Activated naive CD8-positive, alpha-beta T cell treated with anti-CD3 and anti-CD28 coated beads, Interleukin-2, amount 50 U/mL, for 24 hours (primary cell): ENCODE measurements around the gene KRT1.
"Not testable (repeated sequence)": the region's sequence is repeated elsewhere in the genome, so short reads cannot be mapped to it uniquely, and the experiment has no call there.

ENCODE experiments used
- ATAC-seq: fragments of 150-1000 bp; cut with Tn5 transposase; one replicate; pipeline ENCODE4 v1.10.0; 2021
- DNase-seq: peaks from one replicate; pipeline ENCODE4 v3.0.0; 2021
- H3K27ac Mint-ChIP-seq: one replicate; pipeline ENCODE4 v1.8.0; 2021; ENCODE audit warnings: mild to moderate bottlenecking, mixed read lengths
- H3K27me3 Mint-ChIP-seq: one replicate; pipeline ENCODE4 v1.8.0; 2021; ENCODE audit warnings: mixed read lengths
- H3K36me3 Mint-ChIP-seq: one replicate; pipeline ENCODE4 v1.8.0; 2021; ENCODE audit warnings: low read depth, mixed read lengths
- H3K4me1 Mint-ChIP-seq: one replicate; pipeline ENCODE4 v1.8.0; 2021; ENCODE audit warnings: mixed read lengths
- H3K4me3 Mint-ChIP-seq: one replicate; pipeline ENCODE4 v1.8.0; 2021; ENCODE audit warnings: mild to moderate bottlenecking, moderate library complexity, mixed read lengths
- H3K9me3 Mint-ChIP-seq: one replicate; pipeline ENCODE4 v1.8.0; 2021; ENCODE audit warnings: mixed read lengths

KRT1 gene

DNA sequence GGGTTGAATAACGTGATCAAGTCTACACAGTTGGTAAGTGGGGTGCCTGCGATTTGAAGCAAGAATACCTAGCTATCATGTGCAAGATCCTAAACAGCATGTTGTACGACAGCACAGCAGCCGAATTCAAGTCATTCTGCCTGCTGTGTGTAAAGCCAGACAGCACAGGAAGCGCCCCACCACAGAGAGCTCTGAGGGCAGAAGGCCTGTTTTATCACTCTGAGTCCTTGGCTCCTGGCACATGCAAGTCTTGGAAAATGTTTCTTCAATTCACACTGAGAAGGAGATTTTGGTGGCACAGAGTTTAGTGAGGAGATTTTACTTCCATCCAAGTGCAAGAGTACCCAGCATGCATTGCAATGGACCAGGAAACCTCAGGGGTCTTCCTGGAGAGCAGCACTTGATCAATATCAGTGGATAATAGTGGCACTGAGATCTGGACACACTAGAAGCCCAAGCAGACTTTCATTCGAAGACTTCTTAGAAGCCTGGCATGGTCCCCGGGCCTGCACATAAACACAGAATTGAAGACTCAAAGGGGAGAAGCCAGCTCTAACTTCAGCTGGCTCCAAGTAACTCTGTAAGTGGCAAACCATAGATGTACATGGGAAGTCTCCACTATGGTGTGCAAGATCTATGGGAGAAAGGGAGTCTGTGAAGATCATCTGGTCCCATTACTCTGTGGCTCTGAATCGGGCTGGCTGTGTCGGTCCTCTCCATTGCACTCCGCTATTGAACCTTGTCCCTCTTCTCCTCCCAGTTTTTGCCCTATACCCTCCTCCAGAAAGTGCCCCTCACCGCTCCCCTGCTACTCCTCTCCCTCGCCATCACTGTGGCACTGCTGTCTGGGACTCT, 1.5 kb upstream of the KRT1 start:
- Mint-ChIP-seq H3K4me1 (peaks cover 14% of the 10 kb centered on the region), H3K4me3 (no peak overlapping the region), H3K27ac (no peak overlapping the region), H3K36me3 (no peaks in the 10 kb centered on the region), H3K9me3 (no peaks in the 10 kb centered on the region), H3K27me3 (no peaks in the 10 kb centered on the region)
- ATAC-seq (peak; percentile 74), DNase-seq (peak; percentile 17)

DNA sequence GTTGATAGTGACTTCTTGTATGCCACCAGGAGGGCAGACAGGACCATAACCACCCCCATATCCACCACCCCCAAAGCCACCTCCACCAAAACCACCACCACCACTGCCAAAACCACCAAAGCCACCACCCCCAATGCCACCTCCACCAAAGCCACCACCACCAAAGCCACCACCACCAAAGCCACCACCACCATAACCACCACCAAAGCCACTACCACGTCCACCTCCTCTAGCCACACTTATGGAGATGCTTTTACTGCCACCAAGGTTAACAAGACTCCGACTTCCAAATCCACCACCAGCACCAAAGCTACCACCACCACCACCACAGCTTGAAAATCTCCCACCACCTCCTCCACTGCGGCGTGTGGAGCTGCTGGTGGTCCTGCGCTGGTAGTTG, 332 bp downstream of the KRT1 start:
- H3K27ac Mint-ChIP-seq, result no peak overlapping the region
- no peaks in the 10 kb centered on the region for H3K36me3 Mint-ChIP-seq
- peaks cover 14% of the 10 kb centered on the region for H3K4me1 Mint-ChIP-seq
- no peaks in the 10 kb centered on the region for H3K27me3 Mint-ChIP-seq
- ATAC-seq (no peak), DNase-seq (no peak)
- H3K9me3 Mint-ChIP-seq, result no peaks in the 10 kb centered on the region
- no peak overlapping the region for H3K4me3 Mint-ChIP-seq

DNA sequence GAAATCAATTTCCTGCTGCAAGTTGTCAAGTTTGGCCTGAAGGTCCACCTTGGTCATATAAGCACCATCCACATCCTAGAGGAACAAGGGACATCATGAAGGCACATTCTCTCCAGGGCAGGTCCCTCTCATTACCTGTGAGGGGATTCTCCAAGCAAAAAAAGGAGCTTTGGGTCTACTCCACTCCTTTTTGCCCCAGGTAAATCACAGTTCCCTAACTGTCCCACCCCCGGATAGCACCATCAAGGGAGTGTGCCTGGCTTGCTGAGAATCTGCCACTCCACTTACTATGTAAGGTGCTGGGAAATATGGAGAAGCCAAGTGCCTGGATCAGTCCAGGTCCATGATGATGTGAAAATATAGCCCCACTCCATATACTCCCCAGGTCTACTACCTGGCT, 2.5 kb downstream of the KRT1 start:
- H3K27me3 Mint-ChIP-seq, result no peaks in the 10 kb centered on the region
- H3K27ac Mint-ChIP-seq, result no peak overlapping the region
- DNase-seq (no peak), ATAC-seq (no peak)
- no peak overlapping the region for H3K4me3 Mint-ChIP-seq
- H3K4me1 Mint-ChIP-seq, result peaks cover 14% of the 10 kb centered on the region
- H3K9me3 Mint-ChIP-seq, result no peaks in the 10 kb centered on the region
- H3K36me3 Mint-ChIP-seq, result no peaks in the 10 kb centered on the region

DNA sequence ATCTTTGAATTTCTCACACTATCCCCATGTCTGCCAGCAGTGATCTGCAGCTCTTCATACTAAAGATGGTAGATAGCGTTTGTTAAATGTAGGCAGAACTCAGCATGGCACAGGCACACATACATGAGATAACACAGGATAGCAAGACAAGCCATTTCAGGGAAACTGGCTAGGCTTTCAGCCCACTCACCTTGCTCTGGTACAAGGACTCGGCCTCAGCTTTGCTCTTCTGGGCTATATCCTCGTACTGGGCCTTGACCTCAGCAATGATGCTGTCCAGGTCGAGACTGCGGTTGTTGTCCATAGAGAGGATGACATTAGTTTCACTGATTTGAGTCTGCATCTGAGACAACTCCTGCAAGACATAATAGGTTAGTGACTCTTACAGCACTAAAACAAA, 3.1 kb downstream of the KRT1 start:
- H3K4me3 Mint-ChIP-seq, result no peak overlapping the region
- H3K27me3 Mint-ChIP-seq, result no peaks in the 10 kb centered on the region
- H3K9me3 Mint-ChIP-seq, result no peaks in the 10 kb centered on the region
- H3K27ac Mint-ChIP-seq, result no peak overlapping the region
- DNase-seq (no peak), ATAC-seq (no peak)
- H3K4me1 Mint-ChIP-seq, result peaks cover 11% of the 10 kb centered on the region
- H3K36me3 Mint-ChIP-seq, result no peaks in the 10 kb centered on the region

DNA sequence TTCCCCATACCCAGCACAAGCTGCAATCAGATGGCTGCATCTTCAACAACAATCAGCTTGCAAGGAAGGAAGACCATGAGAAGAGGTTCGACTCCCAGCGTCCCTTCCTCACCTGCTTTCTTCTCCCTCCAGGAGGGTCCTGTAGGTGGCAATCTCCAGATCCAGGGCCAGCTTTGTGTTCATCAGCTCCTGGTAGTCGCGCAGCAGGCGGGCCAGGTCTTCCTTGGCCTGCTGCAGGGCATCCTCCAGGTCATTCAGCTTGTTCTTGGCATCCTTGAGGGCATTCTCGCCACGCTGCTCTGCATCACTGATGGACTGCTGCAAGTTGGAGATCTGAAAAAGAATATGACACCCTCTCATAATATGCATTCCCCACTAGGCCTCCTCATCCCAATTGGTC, 4.0 kb downstream of the KRT1 start:
- H3K9me3 Mint-ChIP-seq, result no peaks in the 10 kb centered on the region
- DNase-seq (no peak), ATAC-seq (no peak)
- H3K36me3 Mint-ChIP-seq, result no peaks in the 10 kb centered on the region
- no peak overlapping the region for H3K4me3 Mint-ChIP-seq
- peaks cover 4% of the 10 kb centered on the region for H3K4me1 Mint-ChIP-seq
- H3K27me3 Mint-ChIP-seq, result no peaks in the 10 kb centered on the region
- no peak overlapping the region for H3K27ac Mint-ChIP-seq

DNA sequence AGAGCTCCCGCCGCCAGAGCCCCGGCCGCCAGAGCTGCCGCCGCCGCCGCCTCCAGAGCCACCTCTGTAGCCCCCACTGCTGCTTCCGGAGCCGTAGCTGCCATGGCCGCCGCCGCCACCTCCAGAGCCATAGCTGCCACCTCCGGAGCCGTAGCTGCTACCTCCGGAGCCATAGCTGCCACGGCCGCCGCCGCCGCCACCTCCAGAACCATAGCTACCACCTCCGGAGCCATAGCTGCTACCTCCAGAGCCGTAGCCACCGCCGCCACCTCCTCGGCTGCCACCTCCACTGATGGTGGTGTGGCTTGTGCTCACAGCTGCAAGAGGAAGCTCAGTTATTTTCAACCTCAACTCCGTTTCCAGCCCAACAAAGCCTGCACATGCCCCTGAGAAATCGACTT, 4.9 kb downstream of the KRT1 start:
- DNase-seq (no peak), ATAC-seq (no peak)
- Mint-ChIP-seq H3K27me3 (no peaks in the 10 kb centered on the region), H3K4me3 (no peak overlapping the region), H3K4me1 (no peaks in the 10 kb centered on the region), H3K36me3 (no peaks in the 10 kb centered on the region), H3K27ac (no peak overlapping the region), H3K9me3 (no peaks in the 10 kb centered on the region)

DNA sequence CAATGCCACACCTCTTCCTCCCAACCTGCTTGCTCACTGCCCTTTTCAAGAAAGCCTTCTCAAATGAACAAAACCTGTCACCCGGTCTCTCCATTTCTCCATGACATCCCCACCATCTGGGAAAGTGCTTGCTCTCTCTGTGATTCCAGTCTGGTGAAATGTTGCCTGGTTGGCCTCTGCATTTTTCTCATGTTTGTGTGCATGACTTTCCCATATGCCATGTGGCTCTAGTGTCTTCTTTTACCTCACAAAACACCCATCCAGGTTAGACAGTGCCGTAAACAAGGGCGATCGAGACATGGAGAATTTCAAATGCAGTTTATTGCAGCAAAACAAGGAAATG, 5.8 kb downstream of the KRT1 start:
- ATAC-seq (no peak), DNase-seq (no peak)
- no peak overlapping the region for H3K4me3 Mint-ChIP-seq
- no peaks in the 10 kb centered on the region for H3K27me3 Mint-ChIP-seq
- no peaks in the 10 kb centered on the region for H3K36me3 Mint-ChIP-seq
- H3K27ac Mint-ChIP-seq, result no peak overlapping the region
- H3K4me1 Mint-ChIP-seq, result no peaks in the 10 kb centered on the region
- no peaks in the 10 kb centered on the region for H3K9me3 Mint-ChIP-seq

DNA sequence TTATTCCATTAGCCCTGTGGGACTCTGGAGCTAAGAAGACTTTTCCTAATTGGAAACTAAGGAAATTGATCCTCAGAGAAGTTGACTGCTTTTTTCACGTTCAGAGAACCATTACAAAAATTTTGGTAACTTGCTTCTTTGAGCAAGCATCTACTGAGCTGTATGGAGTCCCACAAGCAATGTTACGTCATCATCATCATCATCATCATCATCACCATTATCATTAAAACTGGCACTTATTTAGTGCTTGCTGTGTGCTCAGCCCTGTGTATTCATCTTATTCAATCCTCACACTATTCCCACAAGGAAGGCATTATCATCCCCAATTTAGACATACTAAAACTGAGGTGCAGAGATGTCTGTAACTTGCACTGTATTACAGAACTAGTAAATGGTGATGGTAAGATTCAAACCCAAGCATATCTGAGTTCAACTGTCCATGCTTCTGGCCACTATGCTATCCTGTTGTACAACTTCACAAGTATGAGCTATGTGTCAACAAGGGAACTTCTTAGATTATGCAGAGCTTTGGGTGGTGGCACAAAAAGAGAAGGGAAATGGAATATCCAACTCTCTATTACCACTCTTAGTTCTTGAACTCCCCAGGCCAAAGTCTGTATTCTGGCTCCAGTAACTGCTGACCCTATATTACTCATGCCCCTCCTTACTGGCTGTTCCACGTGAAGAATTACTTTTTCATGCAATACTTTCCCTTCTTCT, 6.3 kb downstream of the KRT1 start:
- Mint-ChIP-seq H3K4me1 (no peaks in the 10 kb centered on the region), H3K9me3 (no peaks in the 10 kb centered on the region), H3K27ac (no peak overlapping the region), H3K36me3 (no peaks in the 10 kb centered on the region), H3K4me3 (no peak overlapping the region), H3K27me3 (no peaks in the 10 kb centered on the region)
- DNase-seq (no peak), ATAC-seq (no peak)

DNA sequence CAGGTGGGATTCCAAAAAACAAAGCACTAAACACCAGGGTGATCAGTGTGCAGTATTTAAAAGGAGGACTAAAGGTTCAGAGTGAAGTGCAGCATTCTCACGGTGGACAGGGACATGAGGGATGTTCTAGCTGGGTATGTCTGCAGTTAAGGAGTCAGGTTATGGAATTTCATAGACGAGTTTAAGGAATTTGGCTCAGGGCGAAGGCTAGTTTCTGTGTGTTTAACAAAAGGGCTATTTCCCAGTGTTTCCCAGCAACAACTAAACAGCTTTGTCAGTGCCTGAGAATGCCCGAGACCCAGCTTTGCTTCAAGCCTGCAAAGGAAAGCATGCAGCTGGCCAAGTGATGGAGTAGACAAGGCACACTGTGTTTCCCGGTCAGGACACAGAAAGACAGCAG, 7.0 kb downstream of the KRT1 start:
- H3K27ac Mint-ChIP-seq, result no peak overlapping the region
- no peaks in the 10 kb centered on the region for H3K4me1 Mint-ChIP-seq
- no peak overlapping the region for H3K4me3 Mint-ChIP-seq
- H3K36me3 Mint-ChIP-seq, result no peaks in the 10 kb centered on the region
- no peak for ATAC-seq
- no peaks in the 10 kb centered on the region for H3K27me3 Mint-ChIP-seq
- no peaks in the 10 kb centered on the region for H3K9me3 Mint-ChIP-seq
- DNase-seq, result no peak

DNA sequence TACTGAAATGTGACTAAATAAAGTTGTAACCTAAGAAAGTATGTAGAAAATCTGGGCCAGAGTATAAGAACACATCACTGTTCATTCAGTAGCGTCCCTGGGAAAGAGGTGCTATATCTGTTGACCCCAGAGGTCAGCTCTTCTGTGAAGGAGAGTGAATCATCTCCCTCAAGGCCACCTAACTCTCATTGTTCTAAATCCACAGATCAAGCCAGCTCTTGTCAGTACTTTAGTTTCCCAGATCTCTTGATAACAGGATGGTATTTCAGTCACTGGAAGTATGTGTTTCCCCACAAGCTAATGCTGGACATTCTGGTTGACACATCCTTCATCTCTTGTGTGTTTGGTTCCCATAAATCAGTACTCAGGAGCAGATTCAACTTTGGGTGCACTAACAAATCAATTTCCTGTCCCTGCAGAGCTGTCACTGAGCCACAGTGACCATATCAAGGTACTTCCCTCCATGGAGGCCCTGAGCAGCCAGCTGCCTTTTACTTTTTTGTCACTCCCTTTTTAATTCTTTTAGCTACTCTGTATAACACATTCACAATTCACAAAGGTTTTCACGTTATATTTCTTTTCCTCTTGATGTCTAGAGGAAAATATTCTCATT, 7.8 kb downstream of the KRT1 start:
- no peak for DNase-seq
- Mint-ChIP-seq H3K4me3 (no peak overlapping the region), H3K9me3 (no peaks in the 10 kb centered on the region), H3K27ac (no peak overlapping the region), H3K27me3 (no peaks in the 10 kb centered on the region), H3K36me3 (no peaks in the 10 kb centered on the region), H3K4me1 (no peaks in the 10 kb centered on the region)
- ATAC-seq, result no peak

DNA sequence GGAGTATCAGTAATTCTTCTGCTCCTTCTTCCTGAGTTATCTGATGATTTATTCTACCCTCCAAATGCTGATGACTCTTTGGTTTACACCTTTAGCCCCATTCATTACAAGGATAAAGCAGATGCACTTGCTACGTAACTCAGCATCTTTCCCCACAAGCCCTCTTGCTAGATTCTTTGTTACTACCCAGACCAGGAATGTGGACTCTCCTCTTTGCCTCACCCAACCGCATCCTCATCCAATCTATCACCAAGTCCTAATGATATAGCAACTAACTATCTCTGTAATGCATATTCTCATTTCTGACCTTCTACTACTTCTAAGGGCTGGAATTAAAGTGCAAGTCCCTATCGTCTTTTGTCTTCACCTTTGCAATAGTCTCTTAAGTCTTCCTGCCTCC, 9.2 kb downstream of the KRT1 start:
- no peaks in the 10 kb centered on the region for H3K36me3 Mint-ChIP-seq
- no peak overlapping the region for H3K27ac Mint-ChIP-seq
- H3K4me3 Mint-ChIP-seq, result no peak overlapping the region
- DNase-seq (no peak), ATAC-seq (no peak)
- H3K27me3 Mint-ChIP-seq, result no peaks in the 10 kb centered on the region
- no peaks in the 10 kb centered on the region for H3K4me1 Mint-ChIP-seq
- H3K9me3 Mint-ChIP-seq, result no peaks in the 10 kb centered on the region

DNA sequence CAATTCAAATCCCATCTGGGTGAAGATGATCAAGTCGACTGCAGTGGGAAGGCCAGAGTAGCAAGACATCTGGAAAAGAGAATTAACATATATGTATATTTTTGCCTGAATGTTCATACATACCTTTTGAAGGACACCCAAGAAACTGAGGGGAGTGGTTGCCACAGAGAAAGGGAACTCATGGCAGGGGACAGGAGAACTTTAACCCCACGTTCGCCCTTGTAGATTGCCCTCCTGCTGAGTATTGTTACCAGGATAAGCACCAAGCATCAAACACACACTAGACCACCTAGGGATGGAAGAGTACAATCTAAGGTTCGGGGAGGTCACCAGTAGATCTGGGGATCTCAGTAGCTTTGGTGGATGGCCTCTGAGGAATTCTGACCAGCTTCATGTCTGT, 9.7 kb downstream of the KRT1 start:
- Mint-ChIP-seq H3K27me3 (no peaks in the 10 kb centered on the region), H3K4me3 (no peak overlapping the region)

DNA sequence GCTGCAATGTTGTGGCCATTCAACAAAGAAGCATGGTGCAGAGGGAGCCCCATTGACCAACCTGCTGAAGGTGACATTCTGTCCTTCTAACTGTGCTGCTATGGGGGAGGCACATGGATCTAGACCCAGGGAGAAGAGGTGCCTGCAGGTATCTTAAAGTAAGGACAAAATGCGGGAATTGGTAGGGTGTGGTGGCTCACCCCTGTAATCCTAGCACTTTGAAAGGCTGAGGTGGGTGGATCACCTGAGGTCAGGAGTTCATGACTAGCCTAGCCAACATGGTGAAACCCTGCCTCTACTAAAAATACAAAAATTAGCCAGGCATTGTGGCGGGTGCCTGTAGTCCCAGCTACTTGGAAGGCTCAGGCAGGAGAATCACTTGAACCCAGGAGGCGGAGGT, 10.3 kb downstream of the KRT1 start:
- H3K27ac Mint-ChIP-seq, result not testable (repeated sequence)

More for the DNA sequence above, 9.7 kb downstream of the KRT1 start:
- H3K9me3 Mint-ChIP-seq, result no peaks in the 10 kb centered on the region
- DNase-seq (no peak), ATAC-seq (no peak)
- H3K27ac Mint-ChIP-seq, result no peak overlapping the region
- H3K36me3 Mint-ChIP-seq, result no peaks in the 10 kb centered on the region
- no peaks in the 10 kb centered on the region for H3K4me1 Mint-ChIP-seq

DNA sequence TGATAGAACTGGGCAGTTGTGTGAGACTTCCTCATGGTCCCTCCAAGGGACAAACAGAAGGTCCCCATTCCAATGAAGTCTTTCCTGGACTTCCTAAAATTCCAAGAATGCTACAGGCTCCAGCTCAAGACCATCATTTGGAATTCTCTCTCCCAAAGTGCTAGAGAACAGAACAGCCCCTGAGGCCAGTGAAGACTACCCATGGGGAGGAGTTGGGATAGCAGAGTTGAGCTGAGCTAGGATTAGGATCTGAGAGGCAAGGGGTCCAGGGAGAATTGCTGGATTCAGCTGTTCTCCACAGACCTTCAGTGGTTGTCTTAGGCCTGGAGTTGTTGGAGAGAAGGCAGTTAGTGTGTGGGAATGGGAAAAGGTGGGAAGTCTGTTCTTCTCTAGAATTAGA, 10.8 kb downstream of the KRT1 start:
- no peaks in the 10 kb centered on the region for H3K27me3 Mint-ChIP-seq
- DNase-seq, result no peak
- H3K36me3 Mint-ChIP-seq, result no peaks in the 10 kb centered on the region
- no peak for ATAC-seq
- no peaks in the 10 kb centered on the region for H3K9me3 Mint-ChIP-seq
- H3K27ac Mint-ChIP-seq, result no peak overlapping the region
- H3K4me3 Mint-ChIP-seq, result no peak overlapping the region
- no peaks in the 10 kb centered on the region for H3K4me1 Mint-ChIP-seq

More for the DNA sequence above, 10.3 kb downstream of the KRT1 start:
- H3K36me3 Mint-ChIP-seq, ATAC-seq, H3K4me3 Mint-ChIP-seq, H3K4me1 Mint-ChIP-seq, DNase-seq, H3K27me3 Mint-ChIP-seq, H3K9me3 Mint-ChIP-seq: not testable (repeated sequence)

DNA sequence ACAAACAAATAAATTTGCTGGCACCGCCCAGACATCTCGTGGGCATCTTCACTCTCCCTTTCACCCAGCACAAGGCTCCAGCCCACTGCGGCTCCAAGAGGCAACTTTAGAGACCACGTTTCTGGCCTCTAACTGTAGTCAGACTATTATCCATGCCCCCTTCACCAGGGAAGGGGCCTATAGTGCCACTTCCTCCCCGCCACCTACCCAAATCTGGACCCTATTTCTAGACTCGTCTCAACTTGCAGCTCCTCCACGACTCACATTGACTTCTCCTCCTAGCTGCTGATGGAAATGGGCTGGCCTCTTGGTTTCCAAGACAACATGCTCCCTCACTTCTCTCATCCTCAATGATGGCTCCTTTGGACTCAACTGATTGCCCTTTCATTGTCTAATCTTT, 12.3 kb downstream of the KRT1 start:
- Mint-ChIP-seq H3K27me3 (no peaks in the 10 kb centered on the region), H3K9me3 (no peaks in the 10 kb centered on the region), H3K4me1 (no peaks in the 10 kb centered on the region), H3K36me3 (no peaks in the 10 kb centered on the region), H3K4me3 (no peak overlapping the region), H3K27ac (no peak overlapping the region)
- no peak for DNase-seq
- no peak for ATAC-seq
